Naive thymus-derived CD8-positive, alpha-beta T cell (primary cell): ENCODE data around the gene ITFG1. TPM values are rescaled to one million over a fixed set of nuclear protein-coding genes. Genes with fewer than 3 reads are reported as not detected.

ENCODE experiments used
- ATAC-seq, 2 donors: fragments of 150-1000 bp; cut with Tn5 transposase in 1 of 2; sonication (Bioruptor Pico), chemical (Tn5 transposase) in 1 of 2; 1 replicate in 1 of 2; 2 replicates in 1 of 2; pipeline ENCODE4 v1.10.0; 2021; ENCODE audit warnings: mild to moderate bottlenecking in 2 of 2, moderate library complexity in 2 of 2
- POLR2A ChIA-PET: fragments of 350-600 bp; sonication (Branson Sonifier 250); formaldehyde crosslinking; loops from one replicate; lab custom pipeline; 2021; ENCODE audit warnings: antibody characterized with exemption; lab: Charles Lee
- DNase-seq, 10 donors: peaks; one replicate each; pipeline versions ENCODE4 v3.0.0 to v3.0.0-alpha.2; 2020 to 2022
- H3K27ac Mint-ChIP-seq, 10 donors: one replicate each; pipeline ENCODE4 v1.8.0; 2020 to 2022; ENCODE audit warnings: mild to moderate bottlenecking in 10 of 10, mixed read lengths in 10 of 10, moderate library complexity in 4 of 10, inconsistent platforms in 1 of 10
- H3K27me3 Mint-ChIP-seq, 5 donors: one replicate each; pipeline ENCODE4 v1.8.0; 2021 to 2022; ENCODE audit warnings: mixed read lengths in 5 of 5
- H3K36me3 Mint-ChIP-seq, 3 donors: one replicate each; pipeline ENCODE4 v1.8.0; 2020 to 2022; ENCODE audit warnings: mixed read lengths in 3 of 3, mild to moderate bottlenecking in 2 of 3, inconsistent platforms in 1 of 3
- H3K4me1 Mint-ChIP-seq, 4 donors: one replicate each; pipeline ENCODE4 v1.8.0; 2021 to 2022; ENCODE audit warnings: mixed read lengths in 4 of 4
- H3K4me3 Mint-ChIP-seq, 10 donors: one replicate each; pipeline ENCODE4 v1.8.0; 2020 to 2022; ENCODE audit warnings: mild to moderate bottlenecking in 10 of 10, mixed read lengths in 10 of 10, moderate library complexity in 6 of 10, inconsistent platforms in 1 of 10
- H3K9me3 Mint-ChIP-seq, 9 donors: one replicate each; pipeline ENCODE4 v1.8.0; 2020 to 2022; ENCODE audit warnings: mixed read lengths in 9 of 9, mild to moderate bottlenecking in 3 of 9, inconsistent platforms in 1 of 9, moderate library complexity in 1 of 9
- polyA plus RNA-seq, 3 donors: library from polyadenylated mRNA; unstranded; fragments of 300-500 nt; fragmentation: Illumina TruSeq; gene quantifications; one replicate each; pipeline ENCODE4 v1.2.3, GENCODE V29; 2021
- total RNA-seq, 8 experiments: library from RNA in 2 of 8; stranded (reverse) in 2 of 8; gene quantifications; one replicate each; pipeline ENCODE4 v1.2.3 and lab custom pipeline; 2021 to 2026

ITFG1 gene
- total RNA-seq (10 to 100 TPM; 19.4 to 23.1 TPM), polyA plus RNA-seq (10 to 100 TPM; 16.9 to 18.9 (median 18.3) TPM), total RNA-seq (lab: John Stamatoyannopoulos, UW) (27.9 to 36.4 (median 30.9) reads per million in 6 experiments)

DNA sequence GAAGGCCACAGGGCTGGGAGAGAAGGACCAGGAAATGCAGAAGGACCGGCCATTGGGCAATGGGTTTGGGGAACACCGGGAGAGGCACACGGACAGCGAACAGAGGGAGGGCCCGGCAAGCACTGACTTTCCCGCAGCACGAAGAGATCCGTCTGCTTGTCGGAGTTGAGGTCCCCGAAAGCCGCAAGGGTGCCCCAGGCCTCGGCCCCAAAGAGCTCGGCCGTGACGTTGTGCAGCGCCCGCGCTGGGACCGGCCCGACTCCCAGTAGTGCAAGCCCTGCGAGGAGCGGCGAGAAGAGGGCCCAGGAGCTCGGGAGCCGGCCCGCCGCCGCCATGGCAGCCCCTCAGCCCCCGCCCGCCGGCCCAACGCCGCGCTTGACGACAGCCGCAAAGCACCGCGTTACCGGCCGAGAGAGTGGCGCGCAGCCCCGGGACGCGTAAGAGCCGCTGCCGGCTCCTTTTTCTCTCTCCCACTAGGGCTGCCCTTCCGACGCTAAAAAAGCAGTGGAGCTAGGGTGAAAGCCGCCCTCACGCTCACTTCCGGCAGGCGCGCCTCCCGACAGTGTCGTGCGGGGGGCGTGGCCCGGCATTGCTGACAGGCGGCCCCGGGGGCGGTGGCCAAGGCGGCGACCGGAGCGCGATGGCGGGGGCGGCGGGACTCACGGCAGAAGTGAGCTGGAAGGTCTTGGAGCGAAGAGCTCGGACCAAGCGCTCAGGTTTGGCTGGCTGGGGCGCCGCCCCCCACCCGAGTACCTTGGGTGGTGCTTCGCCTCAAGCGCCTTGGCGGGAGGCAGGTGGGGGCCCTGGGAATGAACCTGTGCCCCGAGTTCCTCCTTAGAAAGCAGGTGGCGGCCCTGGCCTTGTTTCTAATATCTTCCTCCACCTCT lies at the start of gene ITFG1, which contains the start of gene PHKB:
ITFG1 (minus strand) TSS at position 353 of the 887 bp plus-strand sequence; CDS start at position 335, 18 bp downstream.
PHKB (plus strand) TSS at position 621 of the 887 bp plus-strand sequence; CDS start at position 641, 20 bp downstream.
- POLR2A ChIA-PET = interaction anchor here (0.6 to 1.9 kb wide), 6 partner anchors 11 to 488 kb away, joined by 3 to 11 read pairs (median 6); partner anchors contain the start of gene DNAJA2
- Mint-ChIP-seq H3K36me3 (peaks cover 0 to 35% (median 11%) of the 10 kb centered on the region in 3 donors), H3K27ac (peak within 1 kb of the TSS; percentile 93 to 99 (median 97)), H3K9me3 (no peaks in the 10 kb centered on the region), H3K4me3 (peak within 1 kb of the TSS; percentile 90 to 99 (median 96)), H3K4me1 (peaks cover 30 to 75% (median 68%) of the 10 kb centered on the region in 4 donors), H3K27me3 (no peaks in the 10 kb centered on the region)
- DNase-seq = peak; percentile 92 to 97 (median 96)
- ATAC-seq = peak; percentile 94 to 97

DNA sequence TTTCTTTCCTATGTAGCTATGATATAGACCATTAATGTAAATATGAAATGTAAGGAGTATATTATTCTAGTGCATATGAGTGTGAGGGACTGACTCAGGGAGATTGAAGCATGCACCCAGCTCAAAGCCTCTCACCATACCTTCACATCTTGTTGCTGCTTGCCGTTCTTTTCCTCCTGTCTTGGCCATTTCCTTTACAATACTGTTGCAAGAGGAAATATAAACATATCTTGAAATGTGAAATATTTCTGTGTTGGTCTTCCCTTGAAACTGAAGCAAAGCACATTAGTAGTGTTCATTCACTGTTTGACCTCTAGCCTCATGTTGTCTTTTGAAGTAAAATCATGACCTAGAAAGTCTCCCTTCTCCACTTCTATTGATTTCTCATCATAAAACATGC lies 46.8 kb upstream of the ITFG1 start:
- H3K4me3 Mint-ChIP-seq = no peak overlapping the region
- H3K9me3 Mint-ChIP-seq = no peaks in the 10 kb centered on the region
- peak overlapping the region in 1 of 10 donors; percentile 53 for H3K27ac Mint-ChIP-seq
- no peak for ATAC-seq
- peaks cover 11 to 75% (median 53%) of the 10 kb centered on the region in 3 donors for H3K36me3 Mint-ChIP-seq
- peaks cover 0 to 7% (median 1%) of the 10 kb centered on the region in 4 donors for H3K4me1 Mint-ChIP-seq
- POLR2A ChIA-PET = no interaction called here
- no peaks in the 10 kb centered on the region for H3K27me3 Mint-ChIP-seq
- DNase-seq = no peak

DNA sequence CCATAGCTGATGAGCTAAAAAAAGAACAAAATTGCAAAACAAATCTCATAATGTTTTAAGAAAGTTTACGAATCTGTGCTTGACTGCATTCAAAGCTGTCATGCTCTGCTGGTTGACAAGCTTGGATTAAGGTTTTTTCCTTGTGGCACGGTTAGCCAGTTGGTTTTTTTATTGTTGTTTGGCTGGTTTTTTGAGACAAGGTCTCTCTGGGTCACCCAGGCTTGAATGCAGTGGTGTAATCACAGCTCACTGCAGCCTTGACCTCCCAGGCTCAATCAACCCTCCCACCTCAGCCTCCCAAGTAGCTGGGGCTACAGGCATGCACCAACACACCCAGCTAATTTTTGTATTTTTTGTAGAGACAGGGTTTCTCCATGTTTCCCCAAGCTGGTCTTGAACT lies 45.9 kb upstream of the ITFG1 start:
- Mint-ChIP-seq H3K4me3 (no peak overlapping the region), H3K27me3 (no peaks in the 10 kb centered on the region), H3K9me3 (no peaks in the 10 kb centered on the region), H3K36me3 (peaks cover 11 to 74% (median 52%) of the 10 kb centered on the region in 3 donors), H3K27ac (peak overlapping the region in 1 of 10 donors; percentile 34), H3K4me1 (peaks cover 0 to 7% (median 1%) of the 10 kb centered on the region in 4 donors)
- DNase-seq = no peak
- ATAC-seq = no peak
- POLR2A ChIA-PET = no interaction called here

DNA sequence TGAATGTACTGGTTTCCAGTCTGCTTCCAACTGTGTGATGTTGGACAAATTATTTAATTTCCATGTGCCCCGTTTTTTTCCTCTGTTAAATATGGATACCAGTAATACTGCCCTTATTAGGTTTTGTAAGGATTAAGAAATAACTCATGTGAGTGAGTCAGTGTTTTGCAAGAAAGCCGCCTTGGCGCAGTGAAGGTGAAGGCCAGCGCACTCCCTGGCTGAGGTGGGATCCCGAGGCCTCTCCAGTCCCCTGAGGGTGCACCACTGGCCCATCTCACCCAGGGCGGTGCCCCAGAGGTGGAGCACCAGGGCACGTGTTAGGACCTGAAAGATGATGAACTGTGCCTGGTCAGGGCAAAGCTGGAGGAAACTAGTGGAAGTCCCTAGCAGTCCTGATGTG lies 43.7 kb upstream of the ITFG1 start:
- Mint-ChIP-seq H3K27me3 (no peaks in the 10 kb centered on the region), H3K4me1 (peaks cover 0 to 7% (median 1%) of the 10 kb centered on the region in 4 donors), H3K36me3 (peaks cover 11 to 75% (median 53%) of the 10 kb centered on the region in 3 donors), H3K4me3 (no peak overlapping the region), H3K27ac (no peak overlapping the region), H3K9me3 (no peaks in the 10 kb centered on the region)
- DNase-seq = no peak
- no peak for ATAC-seq
- POLR2A ChIA-PET = no interaction called here

DNA sequence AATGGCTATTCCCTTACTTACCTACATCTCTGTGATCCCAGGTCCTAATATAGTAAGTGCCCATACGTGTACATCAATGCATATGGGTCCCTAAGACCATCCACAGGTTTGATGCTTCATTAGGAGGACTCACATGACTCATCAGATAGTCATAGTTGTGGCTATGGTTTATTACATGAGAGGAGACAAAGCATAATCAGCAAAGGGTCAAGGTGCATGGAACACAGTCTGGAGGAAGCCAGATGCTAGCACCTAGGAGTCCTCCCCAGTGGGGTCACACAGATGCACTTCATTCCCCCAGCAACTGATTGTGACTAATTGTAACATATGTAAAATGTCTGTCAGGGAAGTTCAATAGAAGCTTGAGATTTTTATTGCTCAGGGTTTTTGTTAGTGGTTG lies 43.1 kb upstream of the ITFG1 start:
- H3K36me3 Mint-ChIP-seq = peaks cover 11 to 76% (median 59%) of the 10 kb centered on the region in 3 donors
- ATAC-seq = no peak
- no peaks in the 10 kb centered on the region for H3K27me3 Mint-ChIP-seq

DNA sequence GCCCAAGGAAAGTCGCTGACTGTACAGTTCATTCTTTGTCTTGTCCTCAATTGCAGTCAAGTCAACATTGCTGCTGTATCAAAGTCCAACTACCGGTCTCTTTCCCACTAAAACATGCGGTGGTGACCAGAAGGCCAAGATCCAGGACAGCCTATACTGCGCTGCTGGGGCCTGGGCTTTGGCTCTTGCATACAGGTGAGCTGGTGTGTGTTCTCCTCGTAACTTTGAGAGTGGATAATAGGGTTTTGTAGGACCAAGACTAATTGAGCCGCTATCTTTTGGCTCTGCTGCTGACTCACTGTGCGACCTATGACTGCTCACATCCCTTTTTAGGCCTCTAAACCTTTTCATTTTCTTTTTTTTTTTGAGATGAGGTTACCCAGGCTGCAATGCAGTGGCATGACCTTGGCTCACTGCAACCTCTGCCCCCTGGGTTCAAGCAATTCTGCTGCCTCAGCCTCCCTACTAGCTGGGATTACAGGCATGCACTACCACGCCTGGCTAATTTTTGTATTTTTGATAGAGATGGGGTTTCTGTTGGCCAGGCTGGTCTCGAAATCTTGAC lies 38.9 kb upstream of the ITFG1 start:
- peaks cover 15 to 75% (median 60%) of the 10 kb centered on the region in 3 donors for H3K36me3 Mint-ChIP-seq
- no peak for ATAC-seq

More for the DNA sequence above, 43.1 kb upstream of the ITFG1 start:
- H3K4me1 Mint-ChIP-seq = peaks cover 0 to 7% (median 1%) of the 10 kb centered on the region in 4 donors
- H3K9me3 Mint-ChIP-seq = no peaks in the 10 kb centered on the region
- POLR2A ChIA-PET = no interaction called here
- DNase-seq = no peak
- H3K4me3 Mint-ChIP-seq = no peak overlapping the region
- no peak overlapping the region for H3K27ac Mint-ChIP-seq

DNA sequence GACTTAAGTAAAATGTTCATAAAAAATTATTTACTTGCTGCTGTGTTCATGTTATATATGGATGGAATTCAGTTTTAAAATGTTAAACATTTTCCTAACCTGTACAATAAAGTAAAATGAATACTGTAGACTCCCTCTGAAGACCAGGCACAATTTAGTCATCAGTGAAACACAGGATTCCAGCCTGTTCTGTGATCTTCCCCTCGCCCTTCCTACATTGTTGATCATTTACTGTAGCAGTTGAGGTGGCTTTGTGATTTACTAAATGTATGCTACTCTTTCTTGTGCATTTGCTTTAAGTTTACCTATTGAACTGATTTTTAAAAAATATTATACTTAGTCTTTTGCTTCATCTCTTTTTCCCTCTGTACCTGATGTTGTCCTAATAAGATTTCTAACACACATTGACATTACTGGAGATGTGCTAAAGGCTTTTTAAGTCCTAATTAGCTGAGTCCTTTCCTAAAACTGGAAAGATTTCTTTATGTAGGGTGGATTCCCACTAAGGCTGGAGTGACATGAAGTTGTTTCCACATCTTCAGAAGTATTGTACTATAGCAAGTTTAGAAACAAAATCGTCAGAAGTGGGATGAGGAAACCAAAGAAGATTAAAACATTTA lies 38.3 kb upstream of the ITFG1 start:
- Mint-ChIP-seq H3K9me3 (no peaks in the 10 kb centered on the region), H3K36me3 (peaks cover 10 to 69% (median 54%) of the 10 kb centered on the region in 3 donors), H3K4me1 (peaks cover 5 to 26% (median 9%) of the 10 kb centered on the region in 4 donors), H3K4me3 (no peak overlapping the region), H3K27me3 (no peaks in the 10 kb centered on the region), H3K27ac (no peak overlapping the region)
- POLR2A ChIA-PET = no interaction called here
- ATAC-seq (no peak), DNase-seq (no peak)

More for the DNA sequence above, 38.9 kb upstream of the ITFG1 start:
- H3K4me1 Mint-ChIP-seq = peaks cover 0 to 20% (median 5%) of the 10 kb centered on the region in 4 donors
- no peak overlapping the region for H3K4me3 Mint-ChIP-seq
- no peak overlapping the region for H3K27ac Mint-ChIP-seq
- no peaks in the 10 kb centered on the region for H3K9me3 Mint-ChIP-seq
- no peak for DNase-seq
- no peaks in the 10 kb centered on the region for H3K27me3 Mint-ChIP-seq
- POLR2A ChIA-PET = no interaction called here

DNA sequence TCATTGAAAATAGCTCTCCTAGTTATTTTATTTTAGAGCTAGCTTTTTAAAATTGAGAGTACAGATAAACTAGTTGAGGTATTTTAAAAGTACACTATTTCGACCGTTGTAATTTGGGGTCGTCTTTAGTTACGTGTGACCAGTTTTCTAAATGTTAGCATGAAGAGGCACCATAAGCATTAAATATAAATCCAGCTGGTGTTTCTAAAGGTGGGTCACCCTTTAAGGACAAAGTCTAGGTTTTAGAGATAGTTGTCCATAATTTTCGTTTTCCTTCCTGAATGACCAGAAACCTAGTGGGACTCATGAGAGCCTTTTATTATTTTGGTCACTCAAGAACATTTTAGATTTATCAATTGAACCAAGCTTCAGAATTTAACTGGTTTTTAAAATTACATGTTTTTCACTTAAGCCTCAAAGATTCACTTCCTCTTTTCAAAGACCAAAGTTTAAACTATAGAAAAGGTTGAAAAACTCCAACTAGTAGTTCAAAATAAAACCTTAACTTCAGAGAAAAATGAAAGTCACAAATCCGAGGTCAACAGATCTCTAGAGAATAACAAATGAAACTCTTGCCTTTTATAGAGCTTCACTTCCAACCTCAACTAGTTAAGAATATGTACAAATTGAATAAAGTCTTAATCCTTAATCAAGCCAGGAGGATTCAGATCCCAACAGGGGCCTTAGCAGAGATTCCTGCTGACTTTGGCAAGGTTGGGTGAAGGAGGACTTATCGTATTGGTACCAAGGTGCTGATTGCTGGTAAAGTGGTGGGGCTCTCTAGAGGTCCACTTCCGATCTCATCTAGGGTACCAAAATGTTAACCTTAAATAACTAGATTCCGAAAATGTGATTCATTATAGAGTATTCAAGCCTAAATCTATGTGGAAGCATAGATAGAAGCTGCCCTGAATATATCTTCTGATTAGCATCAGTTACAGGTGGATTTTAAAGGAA lies 32.8 kb upstream of the ITFG1 start:
- POLR2A ChIA-PET = interaction anchor here (0.9 to 1.5 kb wide), 2 partner anchors 12 to 32 kb away, joined by 3 to 8 read pairs; partner anchors contain the start of genes ITFG1 and PHKB
- DNase-seq (peak in 1 of 10 donors; percentile 20), ATAC-seq (no peak)
- peaks cover 6 to 57% (median 43%) of the 10 kb centered on the region in 3 donors for H3K36me3 Mint-ChIP-seq
- no peaks in the 10 kb centered on the region for H3K27me3 Mint-ChIP-seq
- peaks cover 0 to 44% (median 5%) of the 10 kb centered on the region in 9 donors for H3K9me3 Mint-ChIP-seq
- H3K4me3 Mint-ChIP-seq = peak overlapping the region in 9 of 10 donors; percentile 43 to 92 (median 78)
- peak overlapping the region; percentile 52 to 98 (median 89) for H3K27ac Mint-ChIP-seq
- H3K4me1 Mint-ChIP-seq = peaks cover 14 to 73% (median 37%) of the 10 kb centered on the region in 4 donors

DNA sequence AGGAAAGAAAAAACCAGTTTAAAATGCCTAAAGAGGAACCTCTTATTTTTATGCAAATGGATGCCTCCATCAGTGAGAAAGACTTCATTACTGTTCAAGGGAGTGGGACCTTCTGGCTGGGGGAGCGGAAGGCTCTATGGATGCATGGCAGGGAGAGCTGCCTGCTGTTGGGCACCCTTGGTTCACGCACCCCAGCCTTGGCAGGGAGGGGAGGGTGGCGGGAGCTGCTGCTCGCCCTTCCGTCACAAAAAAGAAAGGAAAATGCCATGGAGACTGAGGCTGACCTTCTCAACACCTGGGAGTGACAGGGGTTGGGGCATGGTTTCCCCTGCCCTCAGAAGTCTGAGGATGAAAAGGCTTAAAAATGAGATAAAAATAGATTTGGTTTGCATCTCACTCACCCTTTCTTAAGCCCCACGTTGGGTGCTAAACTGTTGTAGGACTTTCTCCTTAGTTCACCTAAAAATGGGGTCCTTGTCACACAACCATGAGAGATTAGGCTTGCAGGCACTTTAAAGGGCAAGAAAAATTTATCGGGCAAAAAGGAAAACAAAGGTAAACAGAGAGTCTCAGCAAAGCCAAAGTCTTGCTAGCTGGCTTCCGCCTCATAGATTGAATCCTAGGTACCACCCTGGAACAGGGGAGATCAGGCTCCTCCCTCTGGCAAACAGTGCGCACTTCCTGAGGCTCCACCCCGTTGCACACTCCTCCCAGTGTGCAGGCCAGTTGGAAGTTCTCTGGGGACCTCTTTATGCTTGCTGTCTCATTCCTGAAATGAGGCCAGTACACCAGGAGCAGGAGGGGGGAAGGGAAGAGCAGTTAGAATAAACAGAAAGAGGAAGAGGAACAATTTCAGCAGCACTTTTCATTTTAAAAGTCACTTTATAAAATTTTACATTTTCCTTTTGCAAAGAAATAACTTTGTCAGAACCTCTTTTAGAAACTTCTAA lies 31.8 kb upstream of the ITFG1 start:
- Mint-ChIP-seq H3K27me3 (no peaks in the 10 kb centered on the region), H3K4me1 (peaks cover 14 to 73% (median 37%) of the 10 kb centered on the region in 4 donors), H3K4me3 (peak overlapping the region in 9 of 10 donors; percentile 67 to 92 (median 78)), H3K27ac (peak overlapping the region; percentile 67 to 98 (median 86)), H3K36me3 (peaks cover 9 to 61% (median 43%) of the 10 kb centered on the region in 3 donors), H3K9me3 (peaks cover 0 to 53% (median 5%) of the 10 kb centered on the region in 9 donors)
- POLR2A ChIA-PET = interaction anchor here (0.9 kb wide), 1 partner anchor 11 kb away, joined by 3 read pairs; no protein-coding TSS in a partner anchor
- DNase-seq (peak in 2 of 10 donors; percentile 24 to 28), ATAC-seq (peak; percentile 28 to 57)

DNA sequence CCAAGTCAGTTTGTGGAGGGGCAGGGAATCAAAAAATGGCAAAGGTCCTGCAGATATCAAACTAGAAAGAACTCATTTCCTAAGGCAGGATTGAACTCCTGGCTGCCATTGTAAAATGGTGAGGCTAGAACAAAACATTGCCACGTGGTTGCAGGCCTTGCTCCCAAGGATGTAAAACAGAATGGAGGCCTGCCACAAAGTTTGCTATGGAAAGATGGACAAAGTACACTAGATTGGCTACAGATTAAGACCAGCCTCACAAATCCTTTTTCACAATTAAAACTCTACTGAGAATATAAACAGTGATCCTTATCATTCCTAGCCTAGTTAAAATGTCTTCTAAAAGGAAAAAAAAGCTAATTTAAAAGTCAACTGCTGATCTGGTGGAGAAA lies 31.2 kb upstream of the ITFG1 start:
- Mint-ChIP-seq H3K4me1 (peaks cover 14 to 70% (median 37%) of the 10 kb centered on the region in 4 donors), H3K36me3 (peaks cover 11 to 59% (median 41%) of the 10 kb centered on the region in 3 donors), H3K9me3 (peaks cover 0 to 55% (median 5%) of the 10 kb centered on the region in 9 donors), H3K4me3 (peak overlapping the region in 5 of 10 donors; percentile 1 to 92 (median 83)), H3K27ac (peak overlapping the region in 5 of 10 donors; percentile 7 to 98 (median 92)), H3K27me3 (no peaks in the 10 kb centered on the region)
- POLR2A ChIA-PET = no interaction called here
- ATAC-seq (no peak), DNase-seq (no peak)
